KMS-11 (cell line): Measurements from ENCODE around the gene NFYA.

Experiments used
- H2AFZ ChIP-seq: fragments of 200-600 bp; sonication (generic); 2 replicates; pipeline ENCODE4 v1.6.1; 2016; ENCODE audit warnings: antibody characterized with exemption, mixed run types, low read depth
- H3K27ac ChIP-seq: fragments of 200-600 bp; sonication (generic); 2 replicates; pipeline ENCODE4 v1.6.1; 2016; ENCODE audit warnings: mild to moderate bottlenecking, mixed run types
- H3K27me3 ChIP-seq: fragments of 200-600 bp; sonication (generic); 2 replicates; pipeline ENCODE4 v1.6.1; 2017; ENCODE audit warnings: mild to moderate bottlenecking, low read depth, mixed run types, moderate library complexity; ENCODE audit not compliant: insufficient read depth
- H3K36me3 ChIP-seq: fragments of 200-600 bp; sonication (generic); 2 replicates; pipeline ENCODE4 v1.6.1; 2017; ENCODE audit warnings: mild to moderate bottlenecking, mixed run types; ENCODE audit not compliant: insufficient read depth
- H3K4me1 ChIP-seq: fragments of 200-600 bp; sonication (generic); 2 replicates; pipeline ENCODE4 v1.6.1; 2016; ENCODE audit warnings: mild to moderate bottlenecking, low read depth, mixed run types; ENCODE audit not compliant: poor library complexity, severe bottlenecking
- H3K4me2 ChIP-seq: fragments of 200-600 bp; sonication (generic); 2 replicates; pipeline ENCODE4 v1.7.0; 2016; ENCODE audit warnings: mild to moderate bottlenecking, mixed run types
- H3K4me3 ChIP-seq: fragments of 200-600 bp; sonication (generic); IDR thresholded peaks from 2 replicates; pipeline ENCODE4 v1.6.1; 2017; ENCODE audit warnings: low read depth, low read length, mixed read lengths; ENCODE audit not compliant: insufficient read depth
- H3K79me2 ChIP-seq: fragments of 200-600 bp; sonication (generic); 2 replicates; pipeline ENCODE4 v1.6.1; 2016; ENCODE audit warnings: low read depth, mixed run types; ENCODE audit not compliant: insufficient read depth
- H3K9ac ChIP-seq: fragments of 200-600 bp; sonication (generic); 2 replicates; pipeline ENCODE4 v1.6.1; 2016; ENCODE audit warnings: mild to moderate bottlenecking, mixed run types
- H4K20me1 ChIP-seq: fragments of 200-600 bp; sonication (generic); 2 replicates; pipeline ENCODE4 v1.6.1; 2016; ENCODE audit warnings: mild to moderate bottlenecking, mixed run types; ENCODE audit not compliant: insufficient read depth
- TF ChIP-seq, protein P1 (sequence below): fragments of 200-600 bp; sonication (generic); conservative IDR thresholded peaks from 2 replicates; pipeline ENCODE4 v1.6.1; 2017; ENCODE audit warnings: low read depth, mild to moderate bottlenecking, antibody characterized with exemption, low read length, moderate library complexity, mixed read lengths

Gene NFYA

DNA sequence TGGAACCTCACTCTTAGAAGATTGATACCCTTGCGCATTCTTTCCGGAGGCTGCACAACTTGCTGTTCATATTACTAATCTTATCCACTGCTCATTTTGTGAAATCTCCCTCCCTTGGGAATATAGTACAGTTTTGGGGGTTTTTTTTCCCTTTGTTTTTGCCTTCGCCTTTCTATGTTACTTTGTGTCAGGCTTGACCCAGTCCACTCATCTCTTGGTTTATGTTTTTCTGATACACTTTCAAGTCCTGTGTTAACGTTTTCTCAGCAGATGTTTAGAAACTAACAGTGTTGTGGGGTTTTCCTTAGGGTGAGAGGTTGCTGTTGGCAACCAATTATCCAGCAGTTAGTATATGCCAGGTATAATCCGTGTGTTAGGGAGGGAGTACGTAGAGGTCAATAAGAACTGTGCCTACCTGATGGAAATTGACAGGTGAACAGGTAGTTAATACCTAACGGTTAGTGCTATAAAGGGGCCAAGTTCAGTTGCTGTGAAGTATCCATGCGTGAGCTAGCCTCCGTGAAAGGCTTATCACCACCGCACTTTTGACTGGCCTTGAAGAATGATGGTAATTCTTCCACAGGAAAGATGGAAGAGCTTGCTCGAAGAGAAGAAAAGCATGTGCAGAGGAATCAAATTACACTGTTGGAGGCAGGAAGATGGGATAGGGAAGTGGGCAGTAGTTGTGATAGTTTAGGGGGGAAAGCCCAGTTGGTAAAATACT, 1.4 kb downstream of the NFYA start:
- Histone ChIP-seq H3K27me3 (no peaks in the 10 kb centered on the region), H4K20me1 (peaks cover 8% of the 10 kb centered on the region; the same call in 1 of the 2 replicates), H3K4me1 (peaks cover 33% of the 10 kb centered on the region), H2AFZ (peak overlapping the region; percentile 29), H3K4me2 (peak overlapping the region; percentile 91), H3K9ac (peak overlapping the region; percentile 98), H3K4me3 (no peak overlapping the region), H3K27ac (peak overlapping the region; percentile 97), H3K36me3 (no peaks in the 10 kb centered on the region), H3K79me2 (peaks cover 60% of the 10 kb centered on the region)
- TF ChIP-seq, protein P1, sequence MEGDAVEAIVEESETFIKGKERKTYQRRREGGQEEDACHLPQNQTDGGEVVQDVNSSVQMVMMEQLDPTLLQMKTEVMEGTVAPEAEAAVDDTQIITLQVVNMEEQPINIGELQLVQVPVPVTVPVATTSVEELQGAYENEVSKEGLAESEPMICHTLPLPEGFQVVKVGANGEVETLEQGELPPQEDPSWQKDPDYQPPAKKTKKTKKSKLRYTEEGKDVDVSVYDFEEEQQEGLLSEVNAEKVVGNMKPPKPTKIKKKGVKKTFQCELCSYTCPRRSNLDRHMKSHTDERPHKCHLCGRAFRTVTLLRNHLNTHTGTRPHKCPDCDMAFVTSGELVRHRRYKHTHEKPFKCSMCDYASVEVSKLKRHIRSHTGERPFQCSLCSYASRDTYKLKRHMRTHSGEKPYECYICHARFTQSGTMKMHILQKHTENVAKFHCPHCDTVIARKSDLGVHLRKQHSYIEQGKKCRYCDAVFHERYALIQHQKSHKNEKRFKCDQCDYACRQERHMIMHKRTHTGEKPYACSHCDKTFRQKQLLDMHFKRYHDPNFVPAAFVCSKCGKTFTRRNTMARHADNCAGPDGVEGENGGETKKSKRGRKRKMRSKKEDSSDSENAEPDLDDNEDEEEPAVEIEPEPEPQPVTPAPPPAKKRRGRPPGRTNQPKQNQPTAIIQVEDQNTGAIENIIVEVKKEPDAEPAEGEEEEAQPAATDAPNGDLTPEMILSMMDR = no peak

DNA sequence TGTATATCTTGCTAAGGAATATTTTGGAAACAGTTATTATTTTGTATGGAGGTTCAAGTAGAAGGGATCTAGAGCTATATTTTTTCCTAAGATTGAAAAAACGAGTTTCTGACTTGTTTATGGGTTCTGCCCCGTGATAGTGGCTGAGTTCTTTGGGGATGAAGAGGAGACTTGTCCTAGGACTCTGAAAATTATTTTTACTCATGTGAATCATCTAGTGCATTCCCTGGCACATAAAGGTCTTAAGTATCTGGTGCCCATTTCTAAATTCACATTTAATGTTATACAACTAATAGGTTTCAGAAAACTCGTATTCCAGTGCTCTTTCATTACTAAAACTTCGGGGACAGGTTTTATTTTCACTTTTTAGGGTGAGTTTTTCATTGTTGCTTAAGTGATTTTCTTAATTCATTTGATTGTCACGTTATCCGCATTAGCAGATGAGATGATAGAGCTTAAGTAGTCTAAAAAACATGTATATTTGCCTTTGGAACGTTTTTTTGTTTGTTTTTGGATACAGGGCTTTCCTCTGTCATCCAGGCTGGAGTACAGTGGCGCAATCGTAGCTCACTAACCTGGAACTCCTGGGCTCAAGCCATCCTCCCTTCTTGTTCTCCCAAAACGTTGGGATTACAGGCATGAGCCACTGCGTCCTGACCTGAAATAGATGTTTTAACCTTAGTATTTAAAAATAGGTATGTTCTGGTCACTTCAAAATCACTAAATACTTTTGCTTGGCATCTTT, 2.1 kb downstream of the NFYA start:
- Histone ChIP-seq H2AFZ (no peak overlapping the region), H4K20me1 (peaks cover 8% of the 10 kb centered on the region; the same call in 1 of the 2 replicates), H3K4me2 (peak overlapping the region; percentile 91), H3K9ac (no peak overlapping the region; the same call in 1 of the 2 replicates), H3K36me3 (peaks cover 4% of the 10 kb centered on the region; the same call in 1 of the 2 replicates), H3K4me3 (no peak overlapping the region), H3K27ac (peak overlapping the region; percentile 97; the same call in 1 of the 2 replicates), H3K27me3 (no peaks in the 10 kb centered on the region), H3K79me2 (peaks cover 62% of the 10 kb centered on the region), H3K4me1 (peaks cover 33% of the 10 kb centered on the region)
- TF ChIP-seq, protein P1 = no peak

DNA sequence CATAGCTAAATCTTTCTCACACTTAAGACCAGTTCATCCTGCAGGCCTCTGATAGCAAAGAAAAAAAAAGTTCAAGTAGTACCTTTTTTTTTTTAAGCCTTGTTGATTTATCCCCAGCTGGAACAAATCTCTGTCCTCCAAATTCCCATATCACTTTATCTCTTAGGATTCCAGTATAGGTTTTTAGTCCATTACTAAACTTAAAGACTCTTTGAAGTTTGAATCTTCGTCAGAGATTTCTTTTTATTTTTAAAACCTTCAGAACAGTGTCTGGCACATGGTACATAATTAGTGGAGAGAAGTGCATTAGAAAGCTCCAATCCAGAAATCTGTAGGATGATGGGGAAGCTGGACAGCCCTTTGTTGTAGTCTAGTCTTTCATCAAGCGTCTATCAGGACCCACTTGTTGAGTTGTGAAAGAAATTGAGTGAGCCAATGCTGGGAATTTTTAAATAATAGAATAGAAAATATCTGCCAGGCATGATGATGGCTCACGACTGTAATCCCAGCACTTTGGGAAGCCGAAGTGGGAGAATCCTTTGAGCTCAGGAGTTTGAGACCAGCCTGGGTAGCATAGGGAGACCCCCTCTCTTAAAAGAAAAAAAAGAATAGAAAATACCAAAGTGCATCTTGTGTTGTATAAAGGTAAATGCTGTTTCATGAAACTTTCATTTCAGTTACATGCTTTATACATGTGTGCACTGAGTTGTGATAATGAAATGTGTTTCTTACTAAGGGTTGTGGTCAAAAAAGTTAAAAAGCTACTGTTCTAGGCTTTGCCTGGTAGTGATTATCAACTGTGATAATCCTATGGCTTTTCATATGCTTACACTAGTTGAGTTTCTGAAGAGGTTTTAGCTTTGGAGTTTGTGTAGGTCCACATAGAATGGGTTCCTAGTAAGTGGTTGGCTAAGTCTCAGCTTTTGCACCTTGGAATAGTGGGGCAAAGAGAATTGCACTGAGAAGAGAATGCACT, 3.2 kb downstream of the NFYA start:
- H3K4me2 ChIP-seq = no peak overlapping the region; the same call in 1 of the 2 replicates
- TF ChIP-seq, protein P1 = no peak
- no peak overlapping the region for H3K4me3 ChIP-seq
- H4K20me1 ChIP-seq = peaks cover 8% of the 10 kb centered on the region; the same call in 1 of the 2 replicates
- H3K36me3 ChIP-seq = peaks cover 13% of the 10 kb centered on the region; the same call in 1 of the 2 replicates
- no peak overlapping the region for H3K27ac ChIP-seq
- no peaks in the 10 kb centered on the region for H3K27me3 ChIP-seq
- no peak overlapping the region for H2AFZ ChIP-seq
- peaks cover 27% of the 10 kb centered on the region for H3K4me1 ChIP-seq
- H3K9ac ChIP-seq = no peak overlapping the region
- peaks cover 62% of the 10 kb centered on the region for H3K79me2 ChIP-seq

DNA sequence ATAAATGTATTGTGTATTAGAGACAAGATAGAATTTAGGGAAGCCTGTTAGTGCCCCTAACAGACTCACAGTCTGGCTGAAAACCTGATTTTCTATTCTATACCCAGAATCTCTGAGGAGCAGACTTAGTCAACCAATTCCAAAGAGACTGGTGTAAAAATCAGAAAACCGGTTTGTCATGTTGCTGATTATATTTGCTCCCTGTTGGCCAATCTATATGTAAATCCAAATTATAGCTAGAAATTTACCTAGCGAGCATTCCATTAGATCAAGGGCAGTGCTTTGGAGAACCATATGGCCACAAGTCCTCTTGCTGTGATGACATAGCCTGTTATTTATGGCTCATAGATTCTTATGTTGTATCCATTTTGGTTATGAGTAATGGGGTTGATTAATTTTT, 4.8 kb downstream of the NFYA start:
- Histone ChIP-seq H3K27ac (no peak overlapping the region), H3K27me3 (no peaks in the 10 kb centered on the region), H4K20me1 (peaks cover 8% of the 10 kb centered on the region; the same call in 1 of the 2 replicates), H3K4me1 (peaks cover 26% of the 10 kb centered on the region), H2AFZ (no peak overlapping the region), H3K79me2 (peaks cover 62% of the 10 kb centered on the region), H3K36me3 (peaks cover 13% of the 10 kb centered on the region; the same call in 1 of the 2 replicates), H3K4me2 (no peak overlapping the region), H3K9ac (no peak overlapping the region), H3K4me3 (no peak overlapping the region)
- TF ChIP-seq, protein P1 = no peak
